Gastroesophageal sphincter (tissue), 4 donors: Measurements from ENCODE around the gene IL27RA. TPM values are rescaled to one million over a fixed set of nuclear protein-coding genes. Genes with fewer than 3 reads are reported as not detected.
A peak's percentile ranks its signal among the peaks of the same experiment; 100 is the strongest.

Source experiments
- ATAC-seq: fragments of 150-250 bp; one replicate; pipeline ENCODE4 v1.9.1; 2016; ENCODE audit warnings: mild to moderate bottlenecking, moderate library complexity
- H3K27ac ChIP-seq, 4 donors: fragments of 200-600 bp; sonication (generic) in 3 of 4; 1 replicate in 3 of 4; 2 replicates in 1 of 4; pipeline ENCODE4 v1.5.1; 2016 to 2019
- H3K27me3 ChIP-seq: fragments of 200-600 bp; sonication (generic); one replicate; pipeline ENCODE4 v1.5.1; 2019
- H3K36me3 ChIP-seq, 2 donors: fragments of 200-600 bp; sonication (generic); one replicate each; pipeline ENCODE4 v1.5.1; 2019; ENCODE audit warnings: control low read depth in 1 of 2
- H3K4me1 ChIP-seq, 3 donors: fragments of 200-600 bp; sonication (generic); 1 replicate in 2 of 3; 2 replicates in 1 of 3; pipeline ENCODE4 v1.5.1; 2016 to 2019; ENCODE audit warnings: control low read depth in 2 of 3
- H3K4me3 ChIP-seq, 2 donors: fragments of 200-600 bp; sonication (generic); one replicate each; pipeline ENCODE4 v1.5.1; 2019; ENCODE audit warnings: mild to moderate bottlenecking in 1 of 2, moderate library complexity in 1 of 2
- H3K9me3 ChIP-seq, 3 donors: fragments of 200-600 bp; sonication (generic); one replicate each; pipeline ENCODE4 v1.5.1; 2017 to 2019; ENCODE audit warnings: control low read depth in 2 of 3
- CTCF ChIP-seq, 4 experiments: fragments of 200-600 bp in 2 of 4; fragments of 450-650 bp in 2 of 4; sonication (generic) in 1 of 4; IDR thresholded peaks; one replicate each; pipeline ENCODE4 v1.5.1; 2017 to 2019; ENCODE audit warnings: antibody characterized with exemption in 4 of 4, mild to moderate bottlenecking in 2 of 4, moderate library complexity in 2 of 4
- EP300 ChIP-seq: sonication (generic); formaldehyde crosslinking; IDR thresholded peaks from one replicate; pipeline ENCODE4 v1.6.1; 2017; ENCODE audit warnings: antibody characterized with exemption, mild to moderate bottlenecking
- POLR2A ChIP-seq, 2 donors: fragments of 450-650 bp; IDR thresholded peaks; one replicate each; pipeline ENCODE4 v1.6.1; 2017; ENCODE audit warnings: antibody characterized with exemption in 2 of 2, mild to moderate bottlenecking in 2 of 2, moderate library complexity in 1 of 2
- POLR2AphosphoS5 ChIP-seq: sonication (generic); formaldehyde crosslinking; IDR thresholded peaks from one replicate; pipeline ENCODE4 v1.6.1; 2017; ENCODE audit warnings: antibody characterized with exemption
- WGBS, 2 donors: methylation state at CpG; one replicate each; pipeline ENCODE4 v1.1.5; 2018; ENCODE audit warnings: low coverage in 1 of 2; 5-methylcytosine and 5-hydroxymethylcytosine counted together
- total RNA-seq, 4 donors: library from RNA; depleted of rRNA; stranded (reverse); fragments of >200 nt; gene quantifications; one replicate each; pipeline ENCODE4 v1.1.0, GENCODE V29; 2016

The IL27RA gene
- total RNA-seq, 4 donors from 2014 or later = 1.1 to 5.4 (median 3.1) TPM

GRCh38 chr19:14054721-14055120 is 23.2 kb downstream of the IL27RA start:
- H3K4me1 ChIP-seq = peaks cover 0 to 28% (median 10%) of the 10 kb centered on the region in 3 donors
- ATAC-seq = no peak
- no peak overlapping the region for H3K4me3 ChIP-seq
- H3K27ac ChIP-seq = no peak overlapping the region
- 63% methylated on average over 6 of the region's 11 CpGs; no CpG with 5 or more reads in 1 of the 2 donors for WGBS, 2 donors
- H3K9me3 ChIP-seq = peaks cover 0 to 9% (median 0%) of the 10 kb centered on the region in 3 donors
- TF ChIP-seq POLR2A (IDR thresholded peaks at IDR 0.05) (no peak), CTCF (IDR thresholded peaks at IDR 0.05) (no peak), POLR2AphosphoS5 (no peak), EP300 (no peak)
- peaks cover 27% of the 10 kb centered on the region for H3K27me3 ChIP-seq
- peaks cover 0 to 7% of the 10 kb centered on the region in 2 donors for H3K36me3 ChIP-seq

- TF ChIP-seq POLR2AphosphoS5 = no peak
- TF ChIP-seq POLR2A (IDR thresholded peaks at IDR 0.05) = no peak
- no peak for TF ChIP-seq CTCF (IDR thresholded peaks at IDR 0.05)
- TF ChIP-seq EP300 = no peak
- no peak overlapping the region for H3K27ac ChIP-seq
- peaks cover 0 to 9% (median 0%) of the 10 kb centered on the region in 3 donors for H3K9me3 ChIP-seq
- no peak overlapping the region for H3K4me3 ChIP-seq
- WGBS, 2 donors = 80 to 90% methylated on average over 1 to 2 of the region's 3 CpGs
- ATAC-seq = no peak
- peaks cover 0 to 7% of the 10 kb centered on the region in 2 donors for H3K36me3 ChIP-seq
- peaks cover 0 to 28% (median 10%) of the 10 kb centered on the region in 3 donors for H3K4me1 ChIP-seq
- peaks cover 33% of the 10 kb centered on the region for H3K27me3 ChIP-seq
Measured at GRCh38 chr19:14055396-14055795, 23.8 kb downstream of the IL27RA start.

- H3K36me3 ChIP-seq = peaks cover 0 to 7% of the 10 kb centered on the region in 2 donors
- TF ChIP-seq EP300 (no peak), CTCF (IDR thresholded peaks at IDR 0.05) (no peak), POLR2A (IDR thresholded peaks at IDR 0.05) (no peak), POLR2AphosphoS5 (no peak)
- H3K4me3 ChIP-seq = no peak overlapping the region
- WGBS, 2 donors = 93 to 100% methylated on average over 2 to 3 of the region's 10 CpGs
- no peak overlapping the region for H3K27ac ChIP-seq
- peaks cover 41% of the 10 kb centered on the region for H3K27me3 ChIP-seq
- no peak for ATAC-seq
- peaks cover 0 to 9% (median 0%) of the 10 kb centered on the region in 3 donors for H3K9me3 ChIP-seq
- H3K4me1 ChIP-seq = peaks cover 0 to 28% (median 10%) of the 10 kb centered on the region in 3 donors
Measured at GRCh38 chr19:14056069-14056666, 24.6 kb downstream of the IL27RA start.

GRCh38 chr19:14056741-14057356 is 25.3 kb downstream of the IL27RA start:
- peaks cover 0 to 9% (median 0%) of the 10 kb centered on the region in 3 donors for H3K9me3 ChIP-seq
- H3K27me3 ChIP-seq = peaks cover 48% of the 10 kb centered on the region
- no peak for ATAC-seq
- H3K27ac ChIP-seq = no peak overlapping the region
- peak overlapping the region in 1 of 2 donors; percentile 50 for H3K4me3 ChIP-seq
- peaks cover 0 to 4% of the 10 kb centered on the region in 2 donors for H3K36me3 ChIP-seq
- H3K4me1 ChIP-seq = peaks cover 0 to 28% (median 10%) of the 10 kb centered on the region in 3 donors
- TF ChIP-seq EP300 (no peak), POLR2AphosphoS5 (no peak), CTCF (IDR thresholded peaks at IDR 0.05) (no peak), POLR2A (IDR thresholded peaks at IDR 0.05) (no peak)
- WGBS, 2 donors = 33 to 40% methylated on average over 6 to 8 of the region's 19 CpGs
